ENCODE data around the gene SIM1.

SIM1 gene

DNA sequence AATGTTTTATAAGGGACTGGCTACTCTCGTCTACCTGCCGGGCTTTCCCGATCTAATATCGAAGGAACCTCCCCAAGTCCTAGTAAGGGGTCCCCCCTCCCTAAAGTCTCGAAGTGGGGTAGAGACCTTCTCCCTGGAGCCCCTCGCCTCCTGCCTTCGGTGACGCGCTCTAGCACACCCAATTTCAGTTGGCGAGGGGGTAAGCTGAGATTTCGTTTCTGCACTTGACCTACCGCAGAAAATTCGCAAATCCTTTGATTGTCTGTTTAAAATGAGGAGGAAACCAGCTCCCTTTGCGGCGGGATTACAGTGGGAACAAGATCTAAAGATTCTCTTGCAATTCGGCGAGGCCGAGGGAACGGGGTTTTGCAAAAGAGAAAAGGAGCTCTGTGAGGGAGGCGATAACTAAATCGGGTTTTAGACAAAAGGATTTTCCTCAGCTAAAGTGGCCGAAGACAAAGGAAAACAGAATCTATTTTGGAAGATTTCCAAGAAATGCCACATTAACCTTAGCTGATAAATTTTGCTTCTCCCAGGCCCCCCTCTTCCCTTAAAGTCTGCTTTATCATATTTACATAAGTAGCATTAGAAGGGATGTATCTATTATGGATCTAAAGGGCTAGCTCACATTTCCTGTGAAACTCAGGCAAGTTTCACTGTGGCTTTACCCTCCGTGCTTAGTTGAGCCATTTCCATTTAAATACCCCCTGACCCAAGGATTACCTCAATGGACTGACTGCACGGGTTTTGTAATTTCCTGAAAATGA, 8.4 kb downstream of the SIM1 start:
- DNase-seq (ENCODE audit: low read depth), result no peak

DNA sequence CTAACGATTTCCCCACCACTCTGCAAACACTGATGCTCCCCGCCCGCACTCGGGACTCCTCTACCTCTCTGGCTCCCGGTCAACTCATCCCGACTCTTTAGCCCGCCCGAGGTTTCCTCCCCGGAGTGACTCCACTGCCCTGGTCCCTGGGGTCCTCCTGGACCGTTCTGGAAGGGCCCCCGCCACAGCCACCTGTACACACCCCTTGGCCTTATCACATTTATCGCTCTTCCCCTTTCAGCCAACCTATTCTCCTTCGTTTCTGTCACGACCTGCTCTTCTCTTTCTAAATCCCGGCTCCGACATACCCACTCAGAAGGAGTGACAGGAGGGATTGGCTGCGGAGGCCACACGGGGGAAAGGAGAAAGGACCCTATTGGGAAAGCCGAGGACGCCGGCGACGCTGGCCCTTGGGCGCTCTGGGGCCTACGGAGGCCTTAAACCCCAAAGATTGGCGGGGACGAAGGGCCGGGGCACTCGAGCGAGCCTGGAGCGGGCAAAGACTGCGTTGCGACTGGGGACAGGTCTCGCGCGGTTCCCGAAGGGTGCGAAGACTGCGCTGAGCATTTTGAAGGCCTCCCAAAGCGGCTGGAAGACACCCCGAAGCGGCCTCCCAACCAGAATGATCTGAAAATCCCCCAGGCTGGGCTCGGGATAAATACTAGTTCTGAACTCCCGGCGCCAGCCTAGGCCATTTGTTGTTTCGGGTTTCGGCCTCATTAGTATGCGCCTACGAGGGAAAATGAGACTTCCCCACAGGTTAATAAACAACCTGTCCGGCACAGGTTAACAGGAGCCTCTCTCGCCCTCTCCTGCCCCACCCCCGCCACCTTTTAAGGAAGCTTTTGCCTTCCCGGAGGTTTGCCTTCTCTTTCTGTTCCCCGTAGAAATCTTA, 9.2 kb downstream of the SIM1 start:
- no peak for DNase-seq (ENCODE audit: low read depth)

DNA sequence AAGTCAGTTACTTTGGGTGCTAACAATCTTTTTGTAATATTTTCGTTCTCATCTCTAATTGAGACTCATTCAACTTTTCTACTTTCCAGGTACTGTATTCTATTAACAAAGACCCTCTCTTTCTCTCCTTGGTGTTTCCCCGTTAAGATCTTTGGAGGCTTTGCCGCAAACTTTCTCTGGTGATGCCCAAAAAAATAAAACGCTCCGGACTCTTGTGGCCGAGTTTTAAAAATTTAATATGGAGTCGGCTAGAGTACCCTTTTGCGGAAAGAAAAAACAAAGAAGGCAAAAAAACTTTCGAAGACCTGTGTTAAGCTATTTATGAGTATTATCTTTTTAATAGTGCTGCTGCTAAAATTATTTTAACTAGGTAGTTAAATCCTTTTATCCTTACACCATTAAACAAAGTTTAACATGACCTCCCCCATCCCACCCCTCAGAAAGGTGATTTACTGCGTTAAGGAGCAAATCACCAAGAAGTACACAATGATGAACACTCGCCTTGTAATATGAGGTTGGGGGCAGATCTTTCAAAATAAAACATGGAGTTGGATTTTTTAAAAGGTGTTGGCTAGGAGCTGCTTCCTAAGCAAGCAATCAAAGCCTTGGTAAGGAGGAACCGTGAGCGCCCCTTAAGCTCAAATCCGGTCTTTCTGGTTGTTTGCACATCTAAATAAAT, 10.0 kb downstream of the SIM1 start:
- DNase-seq (ENCODE audit: low read depth), result no peak

- no peak for DNase-seq (ENCODE audit: low read depth)
Measured at GRCh38 chr6:100453701-100454521, 10.8 kb downstream of the SIM1 start.

DNA sequence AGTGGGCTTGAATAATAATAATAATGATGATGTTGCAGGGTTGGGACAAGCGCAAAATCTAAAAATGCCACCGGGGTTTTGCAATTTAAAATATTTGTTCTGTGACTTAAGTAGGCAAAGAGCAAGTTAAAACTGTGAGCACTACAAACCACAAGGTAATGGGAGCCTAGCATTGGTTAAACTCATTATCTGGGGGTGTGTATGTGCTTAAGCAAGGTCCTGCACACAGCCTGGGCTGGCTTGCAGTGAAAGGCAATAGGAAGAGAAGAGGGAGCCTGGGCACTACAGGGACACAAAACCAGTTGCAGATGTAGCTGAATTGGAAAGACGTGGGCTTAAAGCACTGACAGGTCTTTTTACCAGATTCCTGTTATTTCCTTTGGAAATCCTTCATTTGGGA, 11.7 kb downstream of the SIM1 start:
- DNase-seq (ENCODE audit: low read depth), result no peak

DNA sequence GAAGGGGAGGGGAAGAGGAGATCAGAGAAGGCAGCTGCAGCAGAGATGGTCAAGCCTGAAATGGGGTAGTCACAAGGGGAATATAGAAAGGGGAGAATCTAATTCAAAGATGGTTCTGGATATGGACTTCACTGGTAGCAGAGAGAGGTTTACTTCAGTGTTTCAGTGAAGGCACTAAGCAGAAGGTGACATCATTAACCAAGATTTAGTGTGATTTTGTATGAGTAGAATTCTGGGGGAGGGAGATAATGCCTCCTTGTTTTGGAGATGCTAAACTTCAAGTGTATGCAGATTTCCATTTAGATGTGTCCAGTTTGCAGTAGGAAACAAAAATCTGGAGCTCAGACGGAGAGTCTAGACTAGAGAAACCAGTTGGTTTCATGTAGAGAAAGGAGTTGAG, 13.1 kb downstream of the SIM1 start:
- no peak for DNase-seq (ENCODE audit: low read depth)

DNA sequence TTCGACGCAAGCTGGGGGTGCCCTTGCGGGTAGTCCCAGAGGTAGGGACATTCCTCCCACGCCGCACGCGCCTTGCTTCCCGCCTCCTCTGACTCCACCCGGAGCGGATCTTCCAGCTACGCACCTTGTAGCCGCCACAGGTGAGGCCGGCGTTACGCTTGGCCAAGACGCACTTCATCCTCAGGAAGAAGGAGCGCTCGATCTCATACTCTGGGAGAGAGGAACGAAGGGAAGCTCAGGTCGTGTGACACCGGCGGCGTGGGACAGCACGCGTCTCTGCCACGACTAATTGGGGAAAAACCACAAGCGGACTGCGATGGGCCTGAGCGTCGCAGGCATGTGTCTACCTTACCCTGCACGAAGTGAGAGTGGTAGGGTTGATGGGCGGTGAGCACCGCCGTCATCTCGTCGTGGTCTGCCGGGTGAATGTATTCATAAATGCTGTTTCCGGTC, 15.5 kb downstream of the SIM1 start:
- no peak for DNase-seq (ENCODE audit: low read depth)

GRCh38 chr6:100447900-100448748, 16.6 kb downstream of the SIM1 start:
- DNase-seq (ENCODE audit: low read depth), result no peak

GRCh38 chr6:100447081-100447899, 17.4 kb downstream of the SIM1 start:
- no peak for DNase-seq (ENCODE audit: low read depth)

DNA sequence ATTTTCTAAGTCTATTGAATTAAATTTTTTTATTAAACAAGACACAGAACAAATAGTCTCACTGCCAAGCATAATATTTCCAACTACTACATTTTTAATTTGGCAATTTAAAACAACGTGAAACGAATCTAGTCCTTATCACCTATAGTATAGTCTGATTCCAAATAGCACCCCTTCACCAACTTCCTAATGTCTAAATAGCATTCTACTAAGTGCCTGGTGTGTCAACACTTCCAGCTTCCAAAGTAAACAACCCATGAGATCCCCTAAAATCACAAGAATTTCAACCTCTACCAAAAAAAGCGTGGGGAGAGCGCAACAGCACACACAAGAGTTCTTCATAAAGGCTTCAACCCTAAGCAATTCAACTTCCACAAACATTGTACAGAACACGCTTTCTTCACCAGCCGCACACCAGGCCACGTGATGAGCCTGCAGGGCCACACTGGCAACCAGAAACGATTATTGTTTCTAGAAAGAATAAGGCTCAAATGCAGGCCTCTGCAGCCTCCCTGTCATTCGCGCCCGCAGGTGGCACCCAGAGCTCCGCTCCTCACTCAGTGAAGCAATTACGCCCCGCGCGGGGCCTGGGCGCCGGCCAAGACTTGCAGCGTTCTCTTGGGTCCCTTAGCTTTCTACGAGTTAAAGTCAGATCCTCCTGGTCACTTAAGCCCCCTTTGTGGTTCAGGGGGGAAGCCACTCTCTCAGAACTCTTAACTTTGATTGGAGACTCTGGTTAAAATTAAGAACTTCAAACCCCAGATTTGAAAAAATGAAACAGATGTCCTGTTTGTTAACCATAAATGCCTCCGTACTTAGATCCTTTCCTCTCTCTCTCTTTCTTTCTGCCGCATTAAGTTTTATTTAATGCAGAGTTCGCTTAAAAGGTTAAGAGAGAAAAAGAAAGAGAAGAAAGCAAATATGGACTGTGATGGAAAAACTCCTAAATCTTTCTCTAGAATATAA, 18.3 kb downstream of the SIM1 start:
- no peak for DNase-seq (ENCODE audit: low read depth)

DNA sequence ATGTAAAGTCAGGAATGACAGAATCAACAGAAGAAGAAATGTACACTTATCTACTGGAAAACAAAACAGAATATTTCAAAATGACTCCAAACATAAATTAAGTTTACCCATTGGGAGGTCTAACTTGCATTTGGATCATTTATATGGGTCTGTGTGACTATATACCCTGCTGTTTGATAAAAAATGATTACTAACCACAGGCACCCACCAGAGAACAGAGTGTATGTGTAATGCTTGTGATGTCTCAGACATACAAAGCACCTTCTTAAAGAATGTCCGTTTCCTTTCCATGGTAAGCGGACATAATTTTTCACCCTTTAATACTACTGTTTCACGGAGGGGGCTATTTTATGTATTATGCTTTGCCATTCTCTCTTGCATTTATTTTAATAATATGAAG, 19.2 kb downstream of the SIM1 start:
- no peak for DNase-seq (ENCODE audit: low read depth)

DNA sequence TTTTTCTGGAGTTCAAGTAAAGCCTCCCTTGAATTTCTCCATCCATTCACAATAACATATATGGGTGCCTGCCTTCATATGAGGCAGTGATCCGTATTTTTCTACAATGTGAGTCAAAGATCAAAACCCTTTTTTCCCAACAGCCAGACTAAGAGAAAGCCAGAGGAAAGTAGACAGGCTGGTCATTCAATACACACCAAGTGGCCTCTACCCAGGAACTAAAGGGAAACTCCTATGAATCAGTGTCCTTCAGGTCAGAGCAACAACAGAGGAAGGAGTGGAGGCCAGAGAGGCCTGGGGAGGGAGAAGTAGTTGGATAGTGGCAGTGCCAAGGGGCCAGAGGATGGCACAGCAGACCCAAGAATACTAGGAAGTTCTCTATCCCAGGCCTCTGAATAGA, 23.8 kb downstream of the SIM1 start:
- DNase-seq (ENCODE audit: low read depth), result no peak

GRCh38 chr6:100435299-100435698, 29.4 kb downstream of the SIM1 start:
- DNase-seq (ENCODE audit: low read depth), result no peak

DNA sequence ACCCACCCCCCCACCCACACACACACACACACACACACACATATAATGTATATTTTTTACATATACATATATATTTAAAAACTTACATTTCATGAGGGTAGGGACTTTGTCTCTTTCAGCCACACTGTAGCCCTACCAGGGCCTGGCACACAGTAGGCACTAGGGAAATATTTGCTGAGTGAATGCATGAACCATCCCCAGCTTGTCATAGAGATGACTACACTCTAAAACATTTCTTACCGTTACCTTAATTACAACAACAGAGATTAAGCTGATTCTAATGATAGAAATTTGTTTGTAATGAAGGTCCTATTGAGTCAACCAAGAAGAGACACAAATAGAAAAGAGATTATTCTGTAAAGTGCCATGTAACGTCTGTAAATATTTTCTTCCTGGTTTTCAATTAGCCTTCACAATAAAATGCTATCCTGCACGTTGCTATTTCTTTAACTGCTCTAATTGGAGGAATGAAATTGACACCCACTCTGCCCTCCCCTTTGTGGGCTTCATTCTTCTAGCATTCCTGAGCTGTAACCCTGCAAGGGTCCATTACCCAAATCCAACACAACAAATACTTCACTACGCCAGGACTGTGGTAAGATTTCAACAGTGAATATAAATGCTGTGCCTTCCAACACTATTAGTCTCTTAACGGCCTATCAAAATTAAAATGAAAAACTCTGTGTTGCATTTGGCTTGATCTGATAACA, 30.8 kb downstream of the SIM1 start:
- DNase-seq (ENCODE audit: low read depth), result no peak

- no peak for DNase-seq (ENCODE audit: low read depth)
Measured at GRCh38 chr6:100432136-100432535, 32.6 kb downstream of the SIM1 start.

DNA sequence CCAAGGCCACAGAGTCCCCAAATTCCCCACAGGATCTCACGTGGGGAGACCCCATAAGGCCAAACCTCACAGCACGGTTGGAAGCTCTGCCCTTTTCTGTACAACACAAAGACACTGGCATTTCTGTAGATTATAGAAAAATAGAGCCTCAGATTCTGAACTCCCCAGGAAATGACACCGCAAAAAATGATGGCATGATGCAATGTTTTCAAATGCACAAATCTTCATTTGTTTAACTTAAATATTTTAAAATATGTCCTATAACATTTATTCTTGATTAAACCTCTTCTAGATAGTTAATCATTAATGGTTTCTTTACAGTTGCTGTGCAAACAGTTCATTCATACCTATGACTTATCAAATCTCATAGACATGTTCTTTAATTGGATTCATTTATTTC, 33.8 kb downstream of the SIM1 start:
- DNase-seq (ENCODE audit: low read depth), result no peak

- no peak for DNase-seq (ENCODE audit: low read depth)
Measured at GRCh38 chr6:100427452-100427851, 37.3 kb downstream of the SIM1 start.

GRCh38 chr6:100426744-100427338, 37.9 kb downstream of the SIM1 start:
- no peak for DNase-seq (ENCODE audit: low read depth)
